Measurements from ENCODE around the gene FAM114A1.
"Not testable (repeated sequence)": the region's sequence is repeated elsewhere in the genome, so short reads cannot be mapped to it uniquely, and the experiment has no call there.

FAM114A1 gene

GRCh38 chr4:38979511-38980230 is 112.1 kb downstream of the FAM114A1 start:
- no peak for DNase-seq

- no peak for DNase-seq
Measured at GRCh38 chr4:38980903-38981676, 113.5 kb downstream of the FAM114A1 start.

- no peak for DNase-seq
Measured at GRCh38 chr4:38982361-38983095, 114.9 kb downstream of the FAM114A1 start.

GRCh38 chr4:38983291-38983690 is 115.7 kb downstream of the FAM114A1 start:
- no peak for DNase-seq

GRCh38 chr4:38983787-38984598 is 116.4 kb downstream of the FAM114A1 start:
- DNase-seq = no peak

GRCh38 chr4:38985410-38986100 is 117.9 kb downstream of the FAM114A1 start:
- no peak for DNase-seq

- no peak for DNase-seq
Measured at GRCh38 chr4:38987491-38987890, 119.9 kb downstream of the FAM114A1 start.

GRCh38 chr4:38988353-38988752 is 120.7 kb downstream of the FAM114A1 start:
- not testable (repeated sequence) for DNase-seq

- no peak for DNase-seq
Measured at GRCh38 chr4:38989487-38989886, 121.9 kb downstream of the FAM114A1 start.

GRCh38 chr4:38990241-38990640 is 122.6 kb downstream of the FAM114A1 start:
- no peak for DNase-seq

GRCh38 chr4:38993683-38994082 is 126.1 kb downstream of the FAM114A1 start:
- DNase-seq = no peak

- no peak for DNase-seq
Measured at GRCh38 chr4:38994135-38994534, 126.5 kb downstream of the FAM114A1 start.

All from activated gamma-delta T cell treated with Interleukin-2 at 50 U/mL for 16 hours (primary cell).